Spinal cord (tissue), 10 donors: Measurements from ENCODE around the gene SPSB1. TPM values are rescaled to one million over a fixed set of nuclear protein-coding genes. Genes with fewer than 3 reads are reported as not detected.
A peak's percentile ranks its signal among the peaks of the same experiment; 100 is the strongest.

ENCODE experiments used
- DNase-seq, 6 donors: peaks; one replicate each; pipeline versions ENCODE4 v3.0.0 to v3.0.0-alpha.2; 2013 to 2015; ENCODE audit warnings: low spot score in 6 of 6, low read depth in 4 of 6
- H3K27ac ChIP-seq: one replicate; pipeline ENCODE4 v1.5.1; 2013; ENCODE audit warnings: low read depth, low read length, control low read depth
- H3K27me3 ChIP-seq: one replicate; pipeline ENCODE4 v1.6.1; 2013; ENCODE audit warnings: low read length; ENCODE audit not compliant: control insufficient read depth, insufficient read depth
- H3K36me3 ChIP-seq: one replicate; pipeline ENCODE4 v1.6.1; 2013; ENCODE audit warnings: low read length; ENCODE audit not compliant: control insufficient read depth, insufficient read depth
- H3K4me1 ChIP-seq: one replicate; pipeline ENCODE4 v1.6.1; 2013; ENCODE audit warnings: low read length; ENCODE audit not compliant: control insufficient read depth, insufficient read depth
- H3K4me3 ChIP-seq: one replicate; pipeline ENCODE4 v1.5.1; 2013; ENCODE audit warnings: low read depth, low read length, control low read depth
- H3K9me3 ChIP-seq: one replicate; pipeline ENCODE4 v1.6.1; 2013; ENCODE audit warnings: low read length; ENCODE audit not compliant: control insufficient read depth, insufficient read depth
- WGBS: methylation state at CpG from one replicate; pipeline ENCODE4 v1.1.5; 2013; ENCODE audit warnings: missing lambda C conversion rate; ENCODE audit not compliant: insufficient coverage; 5-methylcytosine and 5-hydroxymethylcytosine counted together
- polyA plus RNA-seq, 2 donors: library from polyadenylated mRNA; unstranded; fragments of 120-200 nt; gene quantifications; one replicate each; pipeline ENCODE4 v1.2.1, GENCODE V29; 2013; ENCODE audit not compliant: insufficient read length in 2 of 2
- total RNA-seq, 2 donors: library from RNA; depleted of rRNA in 1 of 2; stranded (reverse); fragments of 120-200 nt in 1 of 2; fragments of >200 nt in 1 of 2; gene quantifications; one replicate each; pipeline versions ENCODE4 v1.2.3 to v1.2.4, GENCODE V29; 2013 to 2014
- donor health status: healthy.

Gene SPSB1
- total and polyA plus RNA-seq, 4 donors, result 6.9 to 17.4 (median 12.8) TPM

GRCh38 chr1:9286556-9286955, 6.1 kb upstream of the SPSB1 start:
- Histone ChIP-seq H3K27ac (no peak overlapping the region), H3K4me1 (peaks cover 5% of the 10 kb centered on the region), H3K36me3 (no peaks in the 10 kb centered on the region), H3K4me3 (no peak overlapping the region), H3K27me3 (peaks cover 2% of the 10 kb centered on the region), H3K9me3 (peaks cover 5% of the 10 kb centered on the region)
- WGBS, result 70% methylated on average over 4 of the region's 6 CpGs
- DNase-seq, result no peak

- Histone ChIP-seq H3K4me3 (no peak overlapping the region), H3K4me1 (peaks cover 14% of the 10 kb centered on the region), H3K9me3 (peaks cover 5% of the 10 kb centered on the region), H3K36me3 (no peaks in the 10 kb centered on the region), H3K27ac (no peak overlapping the region), H3K27me3 (no peaks in the 10 kb centered on the region)
- no CpG with 5 or more reads among the region's 6 CpGs for WGBS
- peak in 2 of 6 donors; percentile 46 to 58 for DNase-seq
Measured at GRCh38 chr1:9289090-9289534, 3.6 kb upstream of the SPSB1 start.

GRCh38 chr1:9289711-9290485, 2.8 kb upstream of the SPSB1 start:
- no peak overlapping the region for H3K4me3 ChIP-seq
- H3K27me3 ChIP-seq, result no peaks in the 10 kb centered on the region
- no peaks in the 10 kb centered on the region for H3K36me3 ChIP-seq
- peaks cover 5% of the 10 kb centered on the region for H3K9me3 ChIP-seq
- peaks cover 22% of the 10 kb centered on the region for H3K4me1 ChIP-seq
- no peak for DNase-seq
- H3K27ac ChIP-seq, result no peak overlapping the region
- no CpG with 5 or more reads among the region's 5 CpGs for WGBS

GRCh38 chr1:9291914-9292360, 757 bp upstream of the SPSB1 start:
- Histone ChIP-seq H3K4me1 (peaks cover 30% of the 10 kb centered on the region), H3K4me3 (peak overlapping the region; percentile 52), H3K9me3 (peaks cover 5% of the 10 kb centered on the region), H3K27ac (peak overlapping the region; percentile 88), H3K27me3 (no peaks in the 10 kb centered on the region), H3K36me3 (no peaks in the 10 kb centered on the region)
- DNase-seq, result peak in 2 of 6 donors; percentile 52 to 73
- WGBS, result 3% methylated on average over 7 of the region's 13 CpGs

GRCh38 chr1:9293241-9293532, 493 bp downstream of the SPSB1 start:
- Histone ChIP-seq H3K4me3 (peak overlapping the region; percentile 79), H3K9me3 (peaks cover 3% of the 10 kb centered on the region), H3K27me3 (no peaks in the 10 kb centered on the region), H3K36me3 (no peaks in the 10 kb centered on the region), H3K4me1 (peaks cover 30% of the 10 kb centered on the region), H3K27ac (no peak overlapping the region)
- WGBS, result 0% methylated on average over 43 of the region's 43 CpGs
- no peak for DNase-seq

GRCh38 chr1:9293533-9294404, 1.1 kb downstream of the SPSB1 start:
- WGBS, result 3% methylated on average over 39 of the region's 41 CpGs
- peak overlapping the region; percentile 59 for H3K27ac ChIP-seq
- H3K9me3 ChIP-seq, result no peaks in the 10 kb centered on the region
- H3K27me3 ChIP-seq, result no peaks in the 10 kb centered on the region
- peak overlapping the region; percentile 79 for H3K4me3 ChIP-seq
- peak in 2 of 6 donors; percentile 46 for DNase-seq
- peaks cover 30% of the 10 kb centered on the region for H3K4me1 ChIP-seq
- H3K36me3 ChIP-seq, result no peaks in the 10 kb centered on the region

- no CpG with 5 or more reads among the region's 6 CpGs for WGBS
- DNase-seq, result no peak
- Histone ChIP-seq H3K4me1 (peaks cover 30% of the 10 kb centered on the region), H3K9me3 (no peaks in the 10 kb centered on the region), H3K36me3 (no peaks in the 10 kb centered on the region), H3K4me3 (peak overlapping the region; percentile 79), H3K27me3 (no peaks in the 10 kb centered on the region), H3K27ac (no peak overlapping the region)
Measured at GRCh38 chr1:9294405-9294773, 1.7 kb downstream of the SPSB1 start.

GRCh38 chr1:9294910-9295636, 2.4 kb downstream of the SPSB1 start:
- peaks cover 30% of the 10 kb centered on the region for H3K4me1 ChIP-seq
- H3K27me3 ChIP-seq, result no peaks in the 10 kb centered on the region
- H3K9me3 ChIP-seq, result no peaks in the 10 kb centered on the region
- peak in 2 of 6 donors; percentile 53 to 56 for DNase-seq
- no peak overlapping the region for H3K27ac ChIP-seq
- 55% methylated on average over 5 of the region's 10 CpGs for WGBS
- H3K4me3 ChIP-seq, result peak overlapping the region; percentile 1
- H3K36me3 ChIP-seq, result no peaks in the 10 kb centered on the region

- H3K4me3 ChIP-seq, result no peak overlapping the region
- no peaks in the 10 kb centered on the region for H3K36me3 ChIP-seq
- DNase-seq, result no peak
- H3K9me3 ChIP-seq, result no peaks in the 10 kb centered on the region
- H3K4me1 ChIP-seq, result peaks cover 30% of the 10 kb centered on the region
- 86% methylated on average over 9 of the region's 9 CpGs for WGBS
- H3K27me3 ChIP-seq, result no peaks in the 10 kb centered on the region
- no peak overlapping the region for H3K27ac ChIP-seq
Measured at GRCh38 chr1:9295884-9296283, 3.2 kb downstream of the SPSB1 start.
